NCI-H2227 (cell line): ENCODE results near the gene OR5K2.

ENCODE experiments used
- DNase-seq: peaks from one replicate; lab custom pipeline; 2025; ENCODE audit not compliant: unreplicated experiment; lab: John Stamatoyannopoulos, UW

The OR5K2 gene

DNA sequence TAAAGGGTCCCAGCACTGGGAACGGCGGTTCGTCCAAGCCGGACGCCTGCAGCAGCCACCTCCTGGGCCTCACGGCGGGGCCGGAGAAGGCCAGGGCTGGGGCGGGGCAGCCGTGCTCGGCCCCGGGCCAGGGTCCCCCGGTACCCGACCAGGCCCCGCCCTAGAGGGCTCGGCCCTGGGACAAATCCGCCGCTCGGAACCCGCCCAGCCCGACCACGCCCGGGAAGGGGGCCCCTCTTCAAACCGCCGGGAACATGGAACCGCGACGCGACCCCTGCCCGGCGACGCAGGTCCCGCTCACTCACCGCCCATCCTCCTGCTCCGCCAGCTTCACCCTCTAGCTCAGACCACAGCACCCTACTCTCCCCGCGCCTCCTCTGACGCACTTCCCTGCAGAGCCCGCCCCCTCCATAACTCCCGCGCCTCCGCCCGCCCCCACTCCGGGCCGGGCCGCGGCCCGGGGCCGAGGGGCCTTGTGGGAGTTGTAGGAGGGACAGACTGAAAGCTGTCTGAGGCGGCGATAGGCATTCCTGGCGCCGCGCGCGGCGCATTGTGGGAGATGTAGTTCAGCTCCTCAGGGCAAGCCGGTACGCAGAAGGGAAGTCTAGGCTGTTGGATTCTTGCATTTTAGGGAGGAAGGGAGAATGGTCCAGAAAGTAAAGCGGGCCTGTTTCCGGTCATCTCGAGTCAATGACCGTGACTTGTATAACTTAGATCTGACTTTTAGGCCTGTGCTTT is 25.2 kb downstream of the OR5K2 start, which contains the start of gene CLDND1:
CLDND1 (minus strand) TSS at position 359 of the 738 bp plus-strand sequence. CDS start 1,478 bp downstream, outside the sequence.
- DNase-seq, result peak; percentile 93

- DNase-seq, result no peak
Measured at GRCh38 chr3:98525494-98525893, 28.0 kb downstream of the OR5K2 start.

DNA sequence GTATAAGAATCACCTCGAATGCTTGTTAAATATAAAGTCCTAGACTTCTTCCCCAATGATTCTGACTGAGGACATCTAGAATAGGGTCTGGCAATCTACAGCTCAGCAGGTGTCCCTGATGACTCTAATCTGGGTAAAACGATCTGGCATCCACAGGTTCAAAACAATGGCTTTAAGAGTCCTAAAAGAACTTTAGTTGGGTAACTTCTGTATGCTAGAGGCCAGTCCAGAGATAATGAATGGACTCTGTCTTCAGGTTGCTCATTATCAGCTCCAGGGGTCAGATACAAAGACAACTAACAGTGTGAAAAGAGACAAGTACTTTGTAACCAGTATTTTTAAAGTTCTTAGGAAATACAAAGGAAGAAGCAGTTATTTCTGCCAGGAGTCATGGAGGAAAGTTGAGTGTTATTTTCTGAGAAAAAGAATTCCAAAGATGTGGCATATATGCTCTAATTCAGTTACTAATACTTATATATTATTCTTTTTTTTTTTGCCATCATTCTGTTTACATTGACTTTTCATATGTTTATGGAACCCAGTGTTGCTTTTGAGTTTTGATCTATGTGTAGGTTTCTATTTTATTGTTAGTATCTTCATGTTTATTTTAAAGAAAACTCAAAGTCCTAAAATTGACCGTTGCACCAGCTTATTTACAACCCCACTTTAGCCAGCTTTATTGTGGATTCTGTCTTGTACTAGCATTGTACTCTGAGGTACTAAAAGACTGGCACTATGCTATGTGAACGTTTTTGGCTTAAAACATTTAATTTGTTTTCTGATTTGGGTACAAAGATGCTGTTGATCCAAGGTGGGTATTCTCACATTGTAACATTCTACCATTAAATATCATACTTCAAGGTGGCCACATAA is 31.2 kb downstream of the OR5K2 start:
- no peak for DNase-seq

DNA sequence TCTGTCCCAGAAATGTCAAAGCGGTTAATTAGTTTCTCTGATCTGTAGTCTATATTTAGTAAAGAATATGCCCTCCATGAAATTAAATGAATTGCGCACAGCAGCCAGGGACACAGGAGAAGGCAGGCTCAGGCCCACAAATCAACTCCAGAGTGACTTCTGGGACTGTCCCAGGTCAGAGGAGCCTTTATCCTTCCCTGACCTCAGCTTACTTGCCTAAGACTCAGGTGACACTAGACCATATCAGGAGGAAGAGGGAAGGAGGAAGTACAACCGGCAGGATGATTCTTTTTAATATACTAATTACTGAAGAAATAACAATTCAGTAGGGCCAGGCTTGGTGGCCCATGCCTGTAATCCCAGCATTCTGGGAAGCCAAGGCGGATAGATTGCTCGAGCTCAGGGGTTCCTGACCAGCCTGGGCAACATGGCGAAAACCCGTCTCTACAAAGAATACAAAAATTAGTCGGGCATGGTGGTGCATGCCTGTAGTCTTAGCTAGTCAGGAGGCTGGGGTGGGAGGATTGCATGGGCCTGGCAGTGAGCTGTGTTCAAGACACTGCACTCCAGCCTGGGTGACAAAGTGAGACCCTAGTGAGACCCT is 32.5 kb downstream of the OR5K2 start:
- DNase-seq, result no peak

- no peak for DNase-seq
Measured at GRCh38 chr3:98530676-98531075, 33.2 kb downstream of the OR5K2 start.

GRCh38 chr3:98531622-98532274 is 34.3 kb downstream of the OR5K2 start, which contains the start of gene GPR15:
TSS of gene GPR15 (plus strand) at chr3:98531978. CDS start at chr3:98532034, 56 bp downstream.
- no peak for DNase-seq

DNA sequence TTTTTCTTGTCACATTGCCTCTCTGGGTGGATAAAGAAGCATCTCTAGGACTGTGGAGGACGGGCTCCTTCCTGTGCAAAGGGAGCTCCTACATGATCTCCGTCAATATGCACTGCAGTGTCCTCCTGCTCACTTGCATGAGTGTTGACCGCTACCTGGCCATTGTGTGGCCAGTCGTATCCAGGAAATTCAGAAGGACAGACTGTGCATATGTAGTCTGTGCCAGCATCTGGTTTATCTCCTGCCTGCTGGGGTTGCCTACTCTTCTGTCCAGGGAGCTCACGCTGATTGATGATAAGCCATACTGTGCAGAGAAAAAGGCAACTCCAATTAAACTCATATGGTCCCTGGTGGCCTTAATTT is 34.8 kb downstream of the OR5K2 start:
- no peak for DNase-seq

GRCh38 chr3:98532709-98533571 is 35.5 kb downstream of the OR5K2 start:
- DNase-seq, result no peak

DNA sequence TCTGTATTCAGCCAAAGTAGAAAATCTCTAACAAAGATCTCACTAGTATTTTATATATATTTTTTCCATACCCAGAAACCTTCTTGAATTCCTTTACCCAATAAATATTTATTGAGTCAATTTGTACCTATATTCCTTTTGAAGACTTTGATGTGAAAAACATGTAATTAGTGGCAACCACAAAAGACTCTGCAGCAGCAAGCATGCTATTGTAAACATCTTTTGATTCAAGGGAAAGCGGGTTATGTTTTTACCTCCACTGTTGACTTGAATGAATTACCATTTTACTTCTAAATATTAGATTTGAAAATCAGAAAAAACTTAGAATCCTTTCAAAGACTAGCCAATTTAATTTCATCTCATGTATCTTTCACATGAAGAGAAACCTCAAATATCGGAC is 36.7 kb downstream of the OR5K2 start:
- DNase-seq, result no peak

- DNase-seq, result no peak
Measured at GRCh38 chr3:98534734-98535133, 37.3 kb downstream of the OR5K2 start.

DNA sequence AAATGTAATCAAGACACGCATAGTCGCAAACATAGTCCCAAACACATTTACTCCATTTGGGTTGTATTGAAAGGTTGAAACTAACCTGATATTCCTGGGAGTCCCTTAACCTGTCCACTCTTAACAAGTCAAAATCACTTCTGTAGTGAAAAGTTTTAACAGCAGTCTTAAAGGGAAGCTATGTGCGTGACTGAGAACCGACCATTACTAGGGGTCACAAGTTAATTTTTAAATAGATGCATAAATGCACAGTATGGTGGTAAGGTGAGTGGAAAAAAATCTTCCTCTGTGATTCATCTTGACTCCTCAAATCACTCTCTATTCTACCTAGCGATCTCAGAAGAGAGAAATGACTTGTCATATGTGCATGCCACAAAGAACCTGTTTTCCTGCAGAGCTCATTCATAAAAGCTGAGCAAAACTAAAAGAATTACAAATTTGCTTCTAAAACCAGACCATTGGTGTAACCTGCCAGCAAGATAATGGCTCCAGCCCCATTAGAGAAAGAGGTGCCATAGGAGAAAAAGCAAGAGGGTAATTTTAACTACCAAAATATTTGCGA is 39.1 kb downstream of the OR5K2 start:
- no peak for DNase-seq

DNA sequence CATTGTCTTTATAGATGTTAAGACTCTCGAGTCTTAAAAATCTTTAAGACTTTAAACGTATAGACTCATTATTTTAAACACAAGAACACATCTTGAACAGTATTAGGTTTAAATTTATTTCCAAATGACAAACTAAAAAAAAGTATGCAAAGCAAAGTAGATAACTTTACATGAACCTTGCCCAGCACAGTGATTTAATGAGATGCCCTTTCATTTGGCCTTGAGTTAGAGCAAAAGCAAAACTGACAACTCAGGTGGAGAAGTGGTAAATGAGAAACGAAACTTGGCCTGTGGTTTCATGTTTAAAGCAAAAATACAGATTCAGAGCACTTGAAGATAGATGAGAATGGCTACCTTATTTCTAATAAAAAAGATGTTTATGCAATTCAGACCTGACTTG is 42.9 kb downstream of the OR5K2 start:
- DNase-seq, result no peak

GRCh38 chr3:98541695-98542094 is 44.2 kb downstream of the OR5K2 start:
- DNase-seq, result no peak

DNA sequence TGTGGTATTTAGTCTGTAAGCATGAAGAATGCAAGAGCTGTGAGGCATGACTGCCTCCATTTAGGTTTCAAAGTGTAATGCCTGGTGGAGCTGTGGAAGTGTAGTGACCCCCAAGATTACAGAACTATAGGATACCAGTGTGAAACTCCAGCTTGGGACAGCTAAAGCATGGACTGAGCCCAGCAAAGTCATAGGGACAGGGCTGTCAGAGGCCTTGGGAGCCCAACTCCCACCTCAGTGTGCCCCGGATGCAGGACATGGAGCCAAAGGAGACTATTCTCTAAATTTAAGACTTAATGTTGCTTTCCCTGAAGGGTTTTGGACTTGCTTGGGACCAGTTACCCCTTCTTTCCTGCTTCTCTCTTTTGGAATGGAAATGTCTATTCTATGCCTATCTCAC is 45.1 kb downstream of the OR5K2 start:
- DNase-seq, result no peak

GRCh38 chr3:98545940-98546339 is 48.5 kb downstream of the OR5K2 start:
- no peak for DNase-seq
